IMR-90 (cell line): Measurements from ENCODE around the gene FIGLA. TPM values are rescaled to one million over a fixed set of nuclear protein-coding genes. Genes with fewer than 3 reads are reported as not detected.

Source experiments
- ATAC-seq: fragments of 200-7000 bp; cut with Tn5 transposase; 2 replicates; pipeline ENCODE4 v1.9.1; 2020; ENCODE audit warnings: low read depth, mild to moderate bottlenecking, moderate library complexity
- BruUV-seq: library from RNA; stranded (reverse); fragments of 400-500 nt; replicated peaks from 2 replicates; lab custom pipeline; 2021; lab: Mats Ljungman, UMichigan
- CTCF ChIA-PET: fragments of 300-600 bp; formaldehyde crosslinking; extraction: SDS; loops from one replicate; lab custom pipeline; 2021; ENCODE audit warnings: antibody characterized with exemption; lab: Yijun Ruan, JAX
- POLR2A ChIA-PET: fragments of 300-600 bp; sonication (Branson Sonifier 250); formaldehyde crosslinking; loops from one replicate; lab custom pipeline; 2022; ENCODE audit warnings: antibody characterized with exemption; ENCODE audit not compliant: unreplicated experiment; lab: Charles Lee
- DNase-seq: peaks from one replicate; pipeline ENCODE4 v3.0.0; 2013
- H2AFZ ChIP-seq: replicated peaks from 2 replicates; pipeline ENCODE3; 2013; ENCODE audit warnings: low read length, mild to moderate bottlenecking; ENCODE audit not compliant: poor library complexity
- H2AK5ac ChIP-seq: 2 replicates; pipeline ENCODE4 v1.6.1; 2013; ENCODE audit warnings: low read depth, low read length, inconsistent platforms
- H2AK9ac ChIP-seq: replicated peaks from 2 replicates; pipeline ENCODE3; 2013; ENCODE audit warnings: mild to moderate bottlenecking, low read depth, low read length, moderate library complexity; ENCODE audit not compliant: poor library complexity
- H2BK120ac ChIP-seq: 2 replicates; pipeline ENCODE4 v1.6.1; 2013; ENCODE audit warnings: low read depth, low read length, inconsistent platforms
- H2BK15ac ChIP-seq: 3 replicates; pipeline ENCODE4 v1.6.1; 2013; ENCODE audit warnings: low read depth, low read length, inconsistent platforms
- H2BK20ac ChIP-seq: 2 replicates; pipeline ENCODE4 v1.6.1; 2013; ENCODE audit warnings: low read depth, mild to moderate bottlenecking, inconsistent platforms, low read length, moderate library complexity
- H2BK5ac ChIP-seq: 2 replicates; pipeline ENCODE4 v1.6.1; 2013; ENCODE audit warnings: mild to moderate bottlenecking, low read depth, low read length, inconsistent platforms; ENCODE audit not compliant: poor library complexity, severe bottlenecking
- H3K14ac ChIP-seq: replicated peaks from 2 replicates; pipeline ENCODE4 v1.6.1; 2013; ENCODE audit warnings: low read depth, low read length, inconsistent platforms
- H3K18ac ChIP-seq: 2 replicates; pipeline ENCODE4 v1.6.1; 2013; ENCODE audit warnings: low read depth, low read length, control low read depth
- H3K23ac ChIP-seq: 2 replicates; pipeline ENCODE4 v1.6.1; 2013; ENCODE audit warnings: low read depth, low read length, inconsistent platforms
- H3K27ac ChIP-seq: 2 replicates; pipeline ENCODE4 v1.5.1; 2013; ENCODE audit warnings: mild to moderate bottlenecking, control low read depth, low read length; ENCODE audit not compliant: insufficient read depth
- H3K27me3 ChIP-seq: 2 replicates; pipeline ENCODE4 v1.6.1; 2013; ENCODE audit warnings: low read length; ENCODE audit not compliant: control insufficient read depth, insufficient read depth
- H3K36me3 ChIP-seq: 2 replicates; pipeline ENCODE4 v1.6.1; 2013; ENCODE audit warnings: low read length, mixed read lengths; ENCODE audit not compliant: control insufficient read depth, insufficient read depth
- H3K4ac ChIP-seq: 2 replicates; pipeline ENCODE4 v1.6.1; 2013; ENCODE audit warnings: low read depth, low read length, inconsistent platforms
- H3K4me1 ChIP-seq: 2 replicates; pipeline ENCODE4 v1.6.1; 2013; ENCODE audit warnings: low read length, mixed read lengths; ENCODE audit not compliant: control insufficient read depth, insufficient read depth
- H3K4me2 ChIP-seq: 2 replicates; pipeline ENCODE4 v1.6.1; 2013; ENCODE audit warnings: low read depth, mild to moderate bottlenecking, control low read depth, low read length, moderate library complexity
- H3K4me3 ChIP-seq: 2 replicates; pipeline ENCODE4 v1.5.1; 2013; ENCODE audit warnings: low read depth, mild to moderate bottlenecking, control low read depth, low read length, moderate library complexity; ENCODE audit not compliant: insufficient read depth
- H3K56ac ChIP-seq: 2 replicates; pipeline ENCODE4 v1.6.1; 2013; ENCODE audit warnings: low read length, inconsistent platforms; ENCODE audit not compliant: insufficient read depth; ENCODE audit errors: extremely low read depth
- H3K79me1 ChIP-seq, 2 experiments: 2 replicates each; pipeline ENCODE4 v1.6.1; 2013; ENCODE audit warnings: low read length in 2 of 2, inconsistent platforms in 1 of 2, low read depth in 1 of 2
- H3K9ac ChIP-seq: 2 replicates; pipeline ENCODE4 v1.6.1; 2013; ENCODE audit warnings: low read depth, low read length, control low read depth
- H3K9me1 ChIP-seq: 2 replicates; pipeline ENCODE4 v1.6.1; 2013; ENCODE audit warnings: low read length, inconsistent platforms; ENCODE audit not compliant: insufficient read depth
- H3K9me3 ChIP-seq: 2 replicates; pipeline ENCODE4 v1.6.1; 2013; ENCODE audit warnings: low read length; ENCODE audit not compliant: control insufficient read depth, insufficient read depth
- H4K20me1 ChIP-seq: 2 replicates; pipeline ENCODE4 v1.6.1; 2013; ENCODE audit warnings: low read length, inconsistent platforms; ENCODE audit not compliant: insufficient read depth
- H4K5ac ChIP-seq: 2 replicates; pipeline ENCODE4 v1.6.1; 2013; ENCODE audit warnings: mild to moderate bottlenecking, low read depth, low read length, control low read depth
- H4K8ac ChIP-seq, 2 experiments: 2 replicates each; pipeline ENCODE4 v1.6.1; 2013; ENCODE audit warnings: low read depth in 2 of 2, low read length in 2 of 2, control low read depth in 1 of 2, inconsistent platforms in 1 of 2
- H4K91ac ChIP-seq: 2 replicates; pipeline ENCODE4 v1.6.1; 2013; ENCODE audit warnings: low read depth, low read length, inconsistent platforms; ENCODE audit not compliant: insufficient read depth
- BHLHE40 ChIP-seq: fragments of 150-350 bp; IDR thresholded peaks from 2 replicates; pipeline ENCODE4 v1.6.1; 2016; ENCODE audit warnings: mild to moderate bottlenecking, low read depth, low read length
- CEBPB ChIP-seq: IDR thresholded peaks from 2 replicates; pipeline ENCODE4 v1.6.1; 2012; ENCODE audit warnings: low read depth, low read length, improper control_type of control experiment
- FOS ChIP-seq: fragments of 150-350 bp; IDR thresholded peaks from 2 replicates; pipeline ENCODE4 v1.6.1; 2016; ENCODE audit warnings: low read depth, low read length
- MAFK ChIP-seq: IDR thresholded peaks from 2 replicates; pipeline ENCODE4 v1.6.1; 2012; ENCODE audit warnings: low read depth, low read length, improper control_type of control experiment
- MAZ ChIP-seq: IDR thresholded peaks from 2 replicates; pipeline ENCODE4 v1.6.1; 2012; ENCODE audit warnings: low read depth, mild to moderate bottlenecking, low read length, improper control_type of control experiment, moderate library complexity, borderline replicate concordance
- MXI1 ChIP-seq: IDR thresholded peaks from 2 replicates; pipeline ENCODE4 v1.6.1; 2012; ENCODE audit warnings: low read depth, mild to moderate bottlenecking, low read length, moderate library complexity, borderline replicate concordance
- NFE2L2 ChIP-seq: fragments of 150-350 bp; IDR thresholded peaks from 2 replicates; pipeline ENCODE4 v1.6.1; 2016; ENCODE audit warnings: low read depth, mild to moderate bottlenecking, low read length
- POLR2A ChIP-seq: IDR thresholded peaks from 2 replicates; pipeline ENCODE4 v1.6.1; 2012; ENCODE audit warnings: mild to moderate bottlenecking, low read depth, low read length
- RAD21 ChIP-seq: IDR thresholded peaks from 2 replicates; pipeline ENCODE4 v1.6.1; 2012; ENCODE audit warnings: low read length, improper control_type of control experiment
- RCOR1 ChIP-seq: IDR thresholded peaks from 2 replicates; pipeline ENCODE4 v1.6.1; 2012; ENCODE audit warnings: mild to moderate bottlenecking, low read length, improper control_type of control experiment; ENCODE audit not compliant: insufficient replicate concordance
- RFX5 ChIP-seq: IDR thresholded peaks from 2 replicates; pipeline ENCODE4 v1.8.0; 2012; ENCODE audit warnings: low read depth, mild to moderate bottlenecking, low read length, moderate library complexity
- SMC3 ChIP-seq: fragments of 150-350 bp; IDR thresholded peaks from 2 replicates; pipeline ENCODE4 v1.6.1; 2016; ENCODE audit warnings: low read depth, mild to moderate bottlenecking, antibody characterized with exemption, low read length, moderate library complexity
- WGBS, 2 experiments: methylation state at CpG; one replicate each; pipeline versions ENCODE4 v1.1.5 to v1.1.7; 2013; ENCODE audit warnings: missing lambda C conversion rate in 2 of 2; ENCODE audit not compliant: insufficient read length in 1 of 2; ENCODE audit errors: extremely low coverage in 2 of 2; 5-methylcytosine and 5-hydroxymethylcytosine counted together
- dilution Hi-C: fragments of 300-500 bp; cut with HindIII; formaldehyde crosslinking; loops from one replicate; pipeline ENCODE4 v1.14.3; 2018; ENCODE audit warnings: low sequenced_read_pairs; ENCODE audit not compliant: unreplicated experiment
- in situ Hi-C: fragments of 300-500 bp; cut with MboI; formaldehyde crosslinking; loops from 3 replicates; pipeline ENCODE4 v1.14.3; 2019; ENCODE audit warnings: low sequenced_read_pairs, inconsistent platforms, mixed read lengths
- intact Hi-C: fragments of 100-400 bp; cut with micrococcal nuclease; formaldehyde crosslinking; loops from 2 replicates; pipeline ENCODE4 v1.10.0; 2022
- polyA plus RNA-seq, 3 experiments: library from polyadenylated mRNA; depleted of rRNA; stranded (reverse); fragments of >200 nt; gene quantifications; 2 replicates each; pipeline ENCODE4 v1.2.3, GENCODE V29; 2012; ENCODE audit warnings: low replicate concordance in 1 of 3
- total RNA-seq: library from RNA; depleted of rRNA; stranded (reverse); fragments of >200 nt; gene quantifications from 2 replicates; pipeline ENCODE4 v1.2.3, GENCODE V29; 2012
- TF ChIP-seq, protein P1 (sequence below): conservative IDR thresholded peaks from 2 replicates; pipeline ENCODE4 v1.5.1; 2012; ENCODE audit warnings: mild to moderate bottlenecking, low read depth, low read length, improper control_type of control experiment
- TF ChIP-seq, protein P2 (sequence below): fragments of 150-350 bp; IDR thresholded peaks from 2 replicates; pipeline ENCODE4 v1.6.1; 2016; ENCODE audit warnings: low read depth, mild to moderate bottlenecking, low read length, moderate library complexity, borderline replicate concordance
- TF ChIP-seq, protein P3 (sequence below): fragments of 150-350 bp; IDR thresholded peaks from 2 replicates; pipeline ENCODE4 v1.6.1; 2017; ENCODE audit warnings: mild to moderate bottlenecking, antibody characterized with exemption, low read length, low read depth

Gene FIGLA
- total and polyA plus RNA-seq, 2 of the 4 experiments (the other 2 are of a cell fraction): not detected

DNA sequence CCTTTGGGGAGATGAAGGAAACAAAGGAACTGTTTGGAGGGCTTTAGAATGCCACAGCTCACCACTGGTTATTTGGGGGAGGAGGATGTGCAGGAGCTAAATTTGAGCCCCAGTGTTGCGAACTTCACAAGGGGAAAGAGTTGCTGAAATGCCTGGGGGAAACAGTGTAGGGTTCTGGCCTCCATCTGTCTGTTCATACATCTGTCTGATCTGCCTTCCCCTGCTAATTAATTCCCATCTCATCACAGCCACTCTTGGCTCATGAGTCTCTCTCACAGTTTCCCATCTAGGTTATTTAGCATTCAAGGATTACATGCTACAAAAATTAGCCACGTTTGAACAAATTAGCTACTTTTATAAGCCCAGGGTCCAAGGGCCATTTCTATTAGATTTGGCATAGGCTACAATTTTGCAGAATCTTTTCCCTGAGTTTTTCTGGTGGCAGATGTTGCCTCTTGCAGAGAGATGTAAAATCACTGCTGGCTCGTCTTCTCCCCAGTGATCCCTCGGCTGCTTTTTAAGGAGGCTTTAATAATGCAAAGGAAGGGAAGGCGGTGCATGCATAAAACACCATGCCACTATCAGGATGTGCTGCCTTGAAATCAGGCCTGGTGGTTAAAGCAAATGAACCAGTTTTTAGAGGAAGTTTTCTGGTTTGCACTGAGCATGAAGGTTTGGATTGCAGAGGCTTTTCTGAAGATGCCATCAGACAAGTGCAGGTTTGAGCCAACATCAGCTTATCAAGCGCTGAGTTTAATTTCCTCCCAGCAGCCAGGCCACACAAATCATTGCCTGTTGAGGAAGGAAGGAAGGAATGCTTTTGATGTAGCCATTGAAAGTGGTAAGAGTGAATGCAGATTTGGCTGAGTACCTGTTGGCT lies 57.4 kb downstream of the FIGLA start:
- Histone ChIP-seq H2BK15ac (no peak overlapping the region), H3K18ac (no peak overlapping the region), H3K9ac (no peak overlapping the region), H3K56ac (no peak overlapping the region), H3K4me1 (no peaks in the 10 kb centered on the region), H2AK5ac (no peak overlapping the region), H4K8ac (no peak overlapping the region), H3K4me3 (no peak overlapping the region), H3K79me1 (no peaks in the 10 kb centered on the region), H3K9me3 (no peaks in the 10 kb centered on the region), H4K5ac (no peak overlapping the region), H2BK20ac (no peak overlapping the region), H2BK5ac (no peak overlapping the region), H4K91ac (no peak overlapping the region), H2BK120ac (no peak overlapping the region), H3K27ac (no peak overlapping the region), H3K9me1 (no peaks in the 10 kb centered on the region), H3K27me3 (peaks cover 4% of the 10 kb centered on the region), H3K23ac (no peak overlapping the region), H4K20me1 (no peaks in the 10 kb centered on the region), H3K4ac (no peak overlapping the region), H3K4me2 (no peak overlapping the region), H3K36me3 (no peaks in the 10 kb centered on the region), H3K14ac (no peak overlapping the region), H2AK9ac (no peak overlapping the region), H2AFZ (no peak overlapping the region)
- WGBS, 2 experiments: 33% methylated on average over 1 of the region's 6 CpGs; no CpG with 5 or more reads in 1 of the 2 experiments
- DNase-seq (no peak), ATAC-seq (no peak)
- BruUV-seq: no TSS peak
- in situ Hi-C loops: no loop called here
- ChIA-PET POLR2A (no interaction called here), CTCF (no interaction called here)
- dilution Hi-C loops: no loop called here
- intact Hi-C loops: no loop called here
- TF ChIP-seq, protein P1, sequence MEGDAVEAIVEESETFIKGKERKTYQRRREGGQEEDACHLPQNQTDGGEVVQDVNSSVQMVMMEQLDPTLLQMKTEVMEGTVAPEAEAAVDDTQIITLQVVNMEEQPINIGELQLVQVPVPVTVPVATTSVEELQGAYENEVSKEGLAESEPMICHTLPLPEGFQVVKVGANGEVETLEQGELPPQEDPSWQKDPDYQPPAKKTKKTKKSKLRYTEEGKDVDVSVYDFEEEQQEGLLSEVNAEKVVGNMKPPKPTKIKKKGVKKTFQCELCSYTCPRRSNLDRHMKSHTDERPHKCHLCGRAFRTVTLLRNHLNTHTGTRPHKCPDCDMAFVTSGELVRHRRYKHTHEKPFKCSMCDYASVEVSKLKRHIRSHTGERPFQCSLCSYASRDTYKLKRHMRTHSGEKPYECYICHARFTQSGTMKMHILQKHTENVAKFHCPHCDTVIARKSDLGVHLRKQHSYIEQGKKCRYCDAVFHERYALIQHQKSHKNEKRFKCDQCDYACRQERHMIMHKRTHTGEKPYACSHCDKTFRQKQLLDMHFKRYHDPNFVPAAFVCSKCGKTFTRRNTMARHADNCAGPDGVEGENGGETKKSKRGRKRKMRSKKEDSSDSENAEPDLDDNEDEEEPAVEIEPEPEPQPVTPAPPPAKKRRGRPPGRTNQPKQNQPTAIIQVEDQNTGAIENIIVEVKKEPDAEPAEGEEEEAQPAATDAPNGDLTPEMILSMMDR: no peak
- TF ChIP-seq POLR2A: no peak
- no peak for TF ChIP-seq MXI1
- no peak for TF ChIP-seq NFE2L2
- no peak for TF ChIP-seq MAZ
- TF ChIP-seq FOS: no peak
- TF ChIP-seq BHLHE40: no peak
- TF ChIP-seq, protein P2, sequence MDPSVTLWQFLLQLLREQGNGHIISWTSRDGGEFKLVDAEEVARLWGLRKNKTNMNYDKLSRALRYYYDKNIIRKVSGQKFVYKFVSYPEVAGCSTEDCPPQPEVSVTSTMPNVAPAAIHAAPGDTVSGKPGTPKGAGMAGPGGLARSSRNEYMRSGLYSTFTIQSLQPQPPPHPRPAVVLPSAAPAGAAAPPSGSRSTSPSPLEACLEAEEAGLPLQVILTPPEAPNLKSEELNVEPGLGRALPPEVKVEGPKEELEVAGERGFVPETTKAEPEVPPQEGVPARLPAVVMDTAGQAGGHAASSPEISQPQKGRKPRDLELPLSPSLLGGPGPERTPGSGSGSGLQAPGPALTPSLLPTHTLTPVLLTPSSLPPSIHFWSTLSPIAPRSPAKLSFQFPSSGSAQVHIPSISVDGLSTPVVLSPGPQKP: no peak
- no peak for TF ChIP-seq SMC3
- TF ChIP-seq RCOR1: no peak
- TF ChIP-seq RAD21: no peak
- TF ChIP-seq RFX5: no peak
- no peak for TF ChIP-seq MAFK
- TF ChIP-seq, protein P3, sequence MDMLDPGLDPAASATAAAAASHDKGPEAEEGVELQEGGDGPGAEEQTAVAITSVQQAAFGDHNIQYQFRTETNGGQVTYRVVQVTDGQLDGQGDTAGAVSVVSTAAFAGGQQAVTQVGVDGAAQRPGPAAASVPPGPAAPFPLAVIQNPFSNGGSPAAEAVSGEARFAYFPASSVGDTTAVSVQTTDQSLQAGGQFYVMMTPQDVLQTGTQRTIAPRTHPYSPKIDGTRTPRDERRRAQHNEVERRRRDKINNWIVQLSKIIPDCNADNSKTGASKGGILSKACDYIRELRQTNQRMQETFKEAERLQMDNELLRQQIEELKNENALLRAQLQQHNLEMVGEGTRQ: no peak
- no peak for TF ChIP-seq CEBPB
